ENCODE data around the gene PPP1R12A.
"Not testable (repeated sequence)": the region's sequence is repeated elsewhere in the genome, so short reads cannot be mapped to it uniquely, and the experiment has no call there.

Gene PPP1R12A

DNA sequence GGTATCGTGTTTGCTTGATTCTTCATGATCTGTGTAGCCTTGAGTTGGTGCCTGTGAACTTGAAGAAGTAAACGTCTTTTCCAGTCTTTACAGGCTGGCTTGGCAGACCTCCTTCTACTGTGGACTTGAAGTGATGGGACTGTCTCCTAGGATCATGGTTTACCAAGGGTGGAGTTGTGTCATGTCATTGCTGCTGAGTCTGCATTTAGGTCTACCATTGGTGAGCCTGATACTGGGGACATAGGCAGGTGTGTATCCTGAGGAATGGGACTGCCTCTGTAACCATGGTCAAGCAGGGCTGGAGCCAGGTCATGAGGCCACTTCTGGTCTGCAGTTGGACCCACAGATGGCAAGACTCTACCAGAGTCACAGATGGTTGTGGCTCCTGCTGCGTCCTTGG lies 20.7 kb upstream of the PPP1R12A start:
- Histone ChIP-seq H3K36me3 (ENCODE audit: control insufficient read depth, insufficient read depth, low read length) (no peaks in the 10 kb centered on the region), H3K4me1 (ENCODE audit: control insufficient read depth, insufficient read depth, low read length) (no peaks in the 10 kb centered on the region), H3K27ac (ENCODE audit: low read depth, low read length) (no peak overlapping the region), H3K27me3 (ENCODE audit: control insufficient read depth, insufficient read depth, low read length) (no peaks in the 10 kb centered on the region), H3K4me3 (ENCODE audit: low read length) (no peak overlapping the region), H3K9ac (ENCODE audit: low read length) (no peak overlapping the region)

DNA sequence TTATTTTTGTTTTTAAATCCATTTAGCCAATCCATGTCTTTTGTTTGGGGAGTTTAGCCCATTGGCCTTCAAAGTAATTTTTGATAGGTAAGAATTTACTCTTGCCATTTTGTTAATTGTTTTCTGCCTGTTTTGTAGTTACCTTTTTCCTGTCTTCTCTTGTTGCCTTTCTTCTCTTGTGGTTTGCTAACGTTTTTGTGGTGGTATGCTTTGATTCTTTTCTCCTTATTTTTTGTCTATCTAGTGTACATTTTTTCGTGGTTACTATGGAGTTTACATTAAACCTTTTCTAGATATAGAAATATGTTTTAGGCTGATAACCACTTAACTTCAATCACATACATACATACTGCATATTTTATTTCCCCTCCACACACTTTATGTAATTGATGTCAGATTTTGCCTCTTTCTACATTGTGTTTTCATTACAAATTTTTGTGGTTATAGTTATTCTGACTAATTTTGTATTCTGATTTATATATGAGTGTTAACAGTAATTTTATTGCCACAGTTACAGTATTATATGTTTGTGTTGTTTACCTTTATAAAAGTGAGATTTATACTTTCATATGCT lies 19.2 kb upstream of the PPP1R12A start:
- Histone ChIP-seq H3K9ac (ENCODE audit: low read length) (no peak overlapping the region), H3K36me3 (ENCODE audit: control insufficient read depth, insufficient read depth, low read length) (no peaks in the 10 kb centered on the region), H3K27ac (ENCODE audit: low read depth, low read length) (no peak overlapping the region), H3K27me3 (ENCODE audit: control insufficient read depth, insufficient read depth, low read length) (no peaks in the 10 kb centered on the region), H3K4me1 (ENCODE audit: control insufficient read depth, insufficient read depth, low read length) (no peaks in the 10 kb centered on the region), H3K4me3 (ENCODE audit: low read length) (no peak overlapping the region)

DNA sequence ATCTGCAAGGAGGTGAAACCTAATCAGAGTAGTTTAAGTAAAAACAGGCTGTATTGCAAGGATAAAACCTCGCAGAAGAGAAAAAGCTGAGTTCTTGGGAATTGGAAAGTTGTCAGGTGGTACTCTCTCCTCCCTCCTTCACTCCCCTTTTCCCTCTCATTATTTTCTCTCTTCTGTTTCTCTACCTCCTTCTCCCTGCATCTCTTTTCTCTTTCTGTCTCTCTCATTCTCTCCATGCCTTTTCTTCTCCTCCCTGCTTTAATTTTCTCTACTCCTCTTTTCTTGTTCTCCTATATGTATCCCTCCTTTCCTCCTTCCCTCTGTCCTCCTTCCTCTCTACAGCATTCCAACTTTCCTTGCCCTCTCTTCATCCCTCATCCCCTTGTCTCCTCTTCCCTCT lies 14.2 kb upstream of the PPP1R12A start:
- Histone ChIP-seq H3K27me3 (ENCODE audit: control insufficient read depth, insufficient read depth, low read length) (no peaks in the 10 kb centered on the region), H3K4me1 (ENCODE audit: control insufficient read depth, insufficient read depth, low read length) (no peaks in the 10 kb centered on the region), H3K27ac (ENCODE audit: low read depth, low read length) (no peak overlapping the region), H3K36me3 (ENCODE audit: control insufficient read depth, insufficient read depth, low read length) (no peaks in the 10 kb centered on the region), H3K4me3 (ENCODE audit: low read length) (no peak overlapping the region), H3K9ac (ENCODE audit: low read length) (no peak overlapping the region)

DNA sequence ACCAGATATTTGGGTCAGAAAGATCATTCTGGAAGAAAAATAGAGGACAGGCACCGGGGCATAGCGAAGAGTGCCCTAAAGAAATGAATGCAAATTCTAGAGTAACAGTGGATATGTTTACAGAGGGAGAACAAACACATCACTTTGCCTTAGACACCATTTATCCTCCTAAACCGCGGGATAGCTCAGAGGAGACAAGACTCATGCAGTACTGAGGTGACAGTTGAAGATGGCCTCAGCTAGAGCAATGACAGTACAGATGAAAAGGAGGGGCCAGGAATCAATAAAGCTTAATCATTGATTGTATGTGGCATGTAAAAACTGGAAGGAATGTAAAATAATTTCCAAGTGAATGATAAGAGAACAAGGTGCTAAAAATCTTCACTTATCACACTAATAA lies 10.5 kb upstream of the PPP1R12A start:
- Histone ChIP-seq H3K36me3 (ENCODE audit: control insufficient read depth, insufficient read depth, low read length) (no peaks in the 10 kb centered on the region), H3K4me3 (ENCODE audit: low read length) (no peak overlapping the region), H3K9ac (ENCODE audit: low read length) (no peak overlapping the region), H3K27ac (ENCODE audit: low read depth, low read length) (no peak overlapping the region), H3K27me3 (ENCODE audit: control insufficient read depth, insufficient read depth, low read length) (no peaks in the 10 kb centered on the region), H3K4me1 (ENCODE audit: control insufficient read depth, insufficient read depth, low read length) (no peaks in the 10 kb centered on the region)

DNA sequence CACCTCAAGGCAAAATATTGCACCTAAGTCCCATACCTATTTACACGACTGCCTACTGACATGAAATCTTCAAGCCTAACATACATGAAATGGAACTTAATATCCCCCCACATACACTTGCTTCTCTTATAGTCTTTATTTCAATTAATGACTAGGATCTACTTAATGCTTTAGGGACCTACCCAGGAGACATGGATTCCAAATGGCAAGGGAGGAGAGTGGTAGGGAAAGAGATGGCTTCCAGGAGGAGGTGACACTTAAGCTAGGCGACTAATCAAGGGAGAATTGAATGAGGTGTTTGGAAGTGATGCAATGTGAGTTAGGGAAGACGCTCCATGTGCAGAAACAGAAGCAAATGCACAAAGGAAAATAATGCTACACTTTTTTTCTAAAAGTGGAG lies 9.7 kb upstream of the PPP1R12A start:
- no peak overlapping the region for H3K4me3 ChIP-seq (ENCODE audit: low read length)
- H3K27ac ChIP-seq (ENCODE audit: low read depth, low read length), result no peak overlapping the region
- no peak overlapping the region for H3K9ac ChIP-seq (ENCODE audit: low read length)
- H3K4me1 ChIP-seq (ENCODE audit: control insufficient read depth, insufficient read depth, low read length), result no peaks in the 10 kb centered on the region
- no peaks in the 10 kb centered on the region for H3K27me3 ChIP-seq (ENCODE audit: control insufficient read depth, insufficient read depth, low read length)
- no peaks in the 10 kb centered on the region for H3K36me3 ChIP-seq (ENCODE audit: control insufficient read depth, insufficient read depth, low read length)

DNA sequence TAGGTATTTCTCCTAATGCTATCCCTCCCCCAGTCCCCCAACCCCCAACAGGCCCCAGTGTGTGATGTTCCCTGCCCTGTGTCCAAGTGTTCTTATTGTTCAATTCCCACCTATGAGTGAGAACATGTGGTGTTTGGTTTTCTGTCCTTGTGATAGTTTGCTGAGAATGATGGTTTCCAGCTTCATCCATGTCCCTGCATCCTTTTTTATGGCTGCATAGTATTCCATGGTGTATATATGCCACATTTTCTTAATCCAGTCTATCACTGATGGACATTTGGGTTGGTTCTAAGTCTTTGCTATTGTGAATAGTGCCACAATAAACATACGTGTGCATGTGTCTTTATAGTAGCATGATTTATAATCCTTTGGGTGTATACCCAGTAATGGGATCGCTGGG lies 7.9 kb upstream of the PPP1R12A start:
- not testable (repeated sequence) for H3K27ac ChIP-seq (ENCODE audit: low read depth, low read length); H3K4me1 ChIP-seq (ENCODE audit: control insufficient read depth, insufficient read depth, low read length); H3K4me3 ChIP-seq (ENCODE audit: low read length); H3K9ac ChIP-seq (ENCODE audit: low read length); H3K27me3 ChIP-seq (ENCODE audit: control insufficient read depth, insufficient read depth, low read length); H3K36me3 ChIP-seq (ENCODE audit: control insufficient read depth, insufficient read depth, low read length)

GRCh38 chr12:79939728-79940310 lies 4.9 kb upstream of the PPP1R12A start:
- no peak overlapping the region for H3K9ac ChIP-seq (ENCODE audit: low read length)
- H3K36me3 ChIP-seq (ENCODE audit: control insufficient read depth, insufficient read depth, low read length), result no peaks in the 10 kb centered on the region
- no peak overlapping the region for H3K4me3 ChIP-seq (ENCODE audit: low read length)
- H3K4me1 ChIP-seq (ENCODE audit: control insufficient read depth, insufficient read depth, low read length), result peaks cover 4% of the 10 kb centered on the region
- H3K27ac ChIP-seq (ENCODE audit: low read depth, low read length), result no peak overlapping the region
- H3K27me3 ChIP-seq (ENCODE audit: control insufficient read depth, insufficient read depth, low read length), result no peaks in the 10 kb centered on the region

DNA sequence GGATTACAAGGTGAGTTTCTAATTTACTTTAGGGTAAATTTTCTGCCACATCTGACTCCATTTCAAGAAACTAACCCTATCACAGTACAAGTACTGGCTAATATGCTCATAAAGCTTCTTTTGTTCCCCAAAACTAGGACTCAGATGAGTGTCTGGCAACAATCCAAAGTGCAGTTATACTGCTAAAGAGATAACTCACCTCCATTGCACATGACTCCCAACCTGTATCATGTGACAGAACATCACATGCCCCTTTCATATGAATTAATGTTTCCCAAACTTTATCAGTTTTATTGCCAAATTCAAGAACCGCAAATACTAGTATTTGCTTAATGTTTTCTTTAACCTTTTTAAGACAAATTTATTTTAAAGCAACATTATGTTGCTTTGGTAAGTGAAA lies 3.9 kb upstream of the PPP1R12A start:
- Histone ChIP-seq H3K27ac (ENCODE audit: low read depth, low read length) (no peak overlapping the region), H3K4me1 (ENCODE audit: control insufficient read depth, insufficient read depth, low read length) (peaks cover 4% of the 10 kb centered on the region)

GRCh38 chr12:79936670-79937069 lies 1.8 kb upstream of the PPP1R12A start:
- H3K4me3 ChIP-seq (ENCODE audit: low read length), result no peak overlapping the region
- H3K9ac ChIP-seq (ENCODE audit: low read length), result no peak overlapping the region
- H3K27ac ChIP-seq (ENCODE audit: low read depth, low read length), result peak overlapping the region; percentile 99

More for the DNA sequence above, 3.9 kb upstream of the PPP1R12A start:
- Histone ChIP-seq H3K36me3 (ENCODE audit: control insufficient read depth, insufficient read depth, low read length) (no peaks in the 10 kb centered on the region), H3K9ac (ENCODE audit: low read length) (no peak overlapping the region), H3K27me3 (ENCODE audit: control insufficient read depth, insufficient read depth, low read length) (no peaks in the 10 kb centered on the region), H3K4me3 (ENCODE audit: low read length) (no peak overlapping the region)

DNA sequence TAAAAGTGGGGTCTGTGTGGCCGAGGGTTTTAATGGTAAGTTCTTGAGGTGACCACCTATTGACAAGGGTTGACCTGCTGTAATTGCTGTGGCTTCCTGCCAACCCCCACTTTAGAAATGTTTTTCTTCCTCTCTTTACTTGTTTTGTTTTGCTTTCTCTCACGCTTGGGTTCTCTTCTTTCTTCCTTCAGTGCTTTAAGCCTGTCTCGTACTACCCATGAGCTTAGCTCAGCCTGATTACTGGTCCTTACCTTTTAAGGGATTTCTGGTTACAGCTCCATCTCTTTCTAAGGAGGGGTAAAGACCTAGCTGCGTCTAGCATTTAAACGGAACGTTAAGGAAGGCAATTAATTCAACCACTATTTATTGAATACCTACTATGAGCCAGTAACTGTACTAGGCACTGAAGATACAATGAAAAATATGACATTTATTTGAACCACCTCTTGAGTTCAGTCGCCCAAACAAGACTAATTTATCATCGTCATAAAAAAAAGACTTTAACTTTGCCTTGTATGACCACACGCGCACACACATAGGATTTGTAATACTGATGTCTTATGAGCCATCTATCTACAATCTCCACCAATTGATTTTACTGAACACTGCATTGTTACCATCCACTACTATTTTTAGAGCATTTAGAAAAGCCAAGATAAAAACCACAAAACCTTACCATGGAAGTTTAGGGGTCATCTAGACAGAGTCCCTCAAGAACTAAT lies 888 bp upstream of the PPP1R12A start:
- no peaks in the 10 kb centered on the region for H3K36me3 ChIP-seq (ENCODE audit: control insufficient read depth, insufficient read depth, low read length)
- H3K27ac ChIP-seq (ENCODE audit: low read depth, low read length), result peak overlapping the region; percentile 99
- H3K27me3 ChIP-seq (ENCODE audit: control insufficient read depth, insufficient read depth, low read length), result no peaks in the 10 kb centered on the region
- H3K4me1 ChIP-seq (ENCODE audit: control insufficient read depth, insufficient read depth, low read length), result peaks cover 4% of the 10 kb centered on the region
- H3K4me3 ChIP-seq (ENCODE audit: low read length), result peak overlapping the region; percentile 99
- peak overlapping the region; percentile 95 for H3K9ac ChIP-seq (ENCODE audit: low read length)

More at GRCh38 chr12:79936670-79937069, 1.8 kb upstream of the PPP1R12A start:
- Histone ChIP-seq H3K36me3 (ENCODE audit: control insufficient read depth, insufficient read depth, low read length) (no peaks in the 10 kb centered on the region), H3K27me3 (ENCODE audit: control insufficient read depth, insufficient read depth, low read length) (no peaks in the 10 kb centered on the region), H3K4me1 (ENCODE audit: control insufficient read depth, insufficient read depth, low read length) (peaks cover 4% of the 10 kb centered on the region)

DNA sequence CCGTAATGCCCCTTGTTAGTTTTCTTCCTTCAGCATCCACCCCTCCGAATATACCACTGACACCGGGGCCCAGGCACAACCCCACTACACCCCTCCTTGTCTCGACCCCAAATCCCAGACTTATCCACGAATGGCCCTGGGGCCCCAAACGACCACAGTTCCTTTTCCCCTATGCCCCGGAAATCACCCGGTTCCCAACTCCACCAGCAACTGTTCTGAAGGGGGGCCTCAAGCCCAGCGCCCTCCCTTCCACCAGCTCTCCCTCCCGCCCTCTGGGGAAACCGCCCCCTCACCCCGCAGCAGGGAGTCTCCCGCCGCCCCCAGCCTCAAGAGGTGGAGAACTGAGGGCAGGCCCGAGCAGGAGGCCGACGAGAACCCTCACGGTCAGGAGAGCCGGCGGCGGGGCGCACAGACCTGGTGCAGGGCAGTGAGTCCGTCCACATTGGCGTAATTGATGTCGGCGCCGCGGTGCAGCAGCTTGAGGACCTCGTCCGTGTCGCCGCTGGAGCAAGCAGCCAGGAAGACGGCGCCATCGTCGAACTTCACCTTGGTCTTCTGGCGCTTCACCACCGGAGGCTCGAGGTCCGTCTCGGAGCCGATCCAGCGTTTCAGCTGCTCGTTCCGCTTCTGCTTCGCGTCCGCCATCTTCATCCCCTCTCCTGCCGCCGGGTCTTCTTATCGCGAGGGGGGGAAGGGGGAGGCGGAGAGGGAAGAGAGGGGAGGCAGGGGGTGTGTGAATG lies 446 bp downstream of the PPP1R12A start:
- H3K4me1 ChIP-seq (ENCODE audit: control insufficient read depth, insufficient read depth, low read length), result peaks cover 4% of the 10 kb centered on the region
- peak overlapping the region; percentile 98 for H3K9ac ChIP-seq (ENCODE audit: low read length)
- H3K27me3 ChIP-seq (ENCODE audit: control insufficient read depth, insufficient read depth, low read length), result no peaks in the 10 kb centered on the region
- no peaks in the 10 kb centered on the region for H3K36me3 ChIP-seq (ENCODE audit: control insufficient read depth, insufficient read depth, low read length)
- H3K4me3 ChIP-seq (ENCODE audit: low read length), result peak overlapping the region; percentile 99
- peak overlapping the region; percentile 99 for H3K27ac ChIP-seq (ENCODE audit: low read depth, low read length)

GRCh38 chr12:79933532-79934264 lies 1.2 kb downstream of the PPP1R12A start:
- no peaks in the 10 kb centered on the region for H3K27me3 ChIP-seq (ENCODE audit: control insufficient read depth, insufficient read depth, low read length)
- H3K4me1 ChIP-seq (ENCODE audit: control insufficient read depth, insufficient read depth, low read length), result peaks cover 6% of the 10 kb centered on the region
- peak overlapping the region; percentile 98 for H3K9ac ChIP-seq (ENCODE audit: low read length)
- H3K4me3 ChIP-seq (ENCODE audit: low read length), result peak overlapping the region; percentile 99
- H3K27ac ChIP-seq (ENCODE audit: low read depth, low read length), result peak overlapping the region; percentile 99
- no peaks in the 10 kb centered on the region for H3K36me3 ChIP-seq (ENCODE audit: control insufficient read depth, insufficient read depth, low read length)
